Measurements from ENCODE around the gene RAI1. TPM values are rescaled to one million over a fixed set of nuclear protein-coding genes. Genes with fewer than 3 reads are reported as not detected.
A peak's percentile ranks its signal among the peaks of the same experiment; 100 is the strongest.

Gene RAI1
- total RNA-seq, 1 donor from 2014 or later = 40.1 TPM

DNA sequence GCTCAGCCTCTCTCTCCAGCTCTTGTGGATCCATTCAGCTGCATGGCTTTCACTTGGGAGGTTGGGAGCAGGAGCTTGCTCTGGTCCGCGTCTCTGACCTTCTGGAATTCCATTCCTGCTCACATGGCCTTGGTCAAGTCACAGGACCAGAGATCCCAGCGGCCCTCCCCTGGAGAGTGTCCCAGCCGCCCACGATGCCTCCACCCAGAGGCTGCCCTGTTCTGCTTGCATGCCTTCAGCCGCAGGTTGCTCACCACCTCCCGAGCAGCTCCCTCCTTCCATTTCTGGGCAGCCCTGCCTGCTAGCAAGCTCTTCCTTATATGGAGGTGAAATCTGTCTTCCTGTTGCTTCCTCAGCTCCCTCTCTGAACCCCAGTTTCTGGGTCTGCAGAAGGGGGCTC is 32.6 kb downstream of the RAI1 start:
- H3K4me1 Mint-ChIP-seq (ENCODE audit: unreplicated experiment) = peaks cover 86% of the 10 kb centered on the region
- no peaks in the 10 kb centered on the region for H3K27me3 Mint-ChIP-seq (ENCODE audit: unreplicated experiment)
- H3K36me3 Mint-ChIP-seq (ENCODE audit: unreplicated experiment) = no peaks in the 10 kb centered on the region
- no peak overlapping the region for H3K4me3 Mint-ChIP-seq (ENCODE audit: unreplicated experiment)
- DNase-seq (ENCODE audit: extremely low spot score, unreplicated experiment) = no peak
- no peaks in the 10 kb centered on the region for H3K9me3 Mint-ChIP-seq (ENCODE audit: unreplicated experiment)
- peak overlapping the region; percentile 91 for H3K27ac Mint-ChIP-seq (ENCODE audit: unreplicated experiment)
- TF ChIP-seq CTCF (IDR thresholded peaks at IDR 0.05) = no peak

DNA sequence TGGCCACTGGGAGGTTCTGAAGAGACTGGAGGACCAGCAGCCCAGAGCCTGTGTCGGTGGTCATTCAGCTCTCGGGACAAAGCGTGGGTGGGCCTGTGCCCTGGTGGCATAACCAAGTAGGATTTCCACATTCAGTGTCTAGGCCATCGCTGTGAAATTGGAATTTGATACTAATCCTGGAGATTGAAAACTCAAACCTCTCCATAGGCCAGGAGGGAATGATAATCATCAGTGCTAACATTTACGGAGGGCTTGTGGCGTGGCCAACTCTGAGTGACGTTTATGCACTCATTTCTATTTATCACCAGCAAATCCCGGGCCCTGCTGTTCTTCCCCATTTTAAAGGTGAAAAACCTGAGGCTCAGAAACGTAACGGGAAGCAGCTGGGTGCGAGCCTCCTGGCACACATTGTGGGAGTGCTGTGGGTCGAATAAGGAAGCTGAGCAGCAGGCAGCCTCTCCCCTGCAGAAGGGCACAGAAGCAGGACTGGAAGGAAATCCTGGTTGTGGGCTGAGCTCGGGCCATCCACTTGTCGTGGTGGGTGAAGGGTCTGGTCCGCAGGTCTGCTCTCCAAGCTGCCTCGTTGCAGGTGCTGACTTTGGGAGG is 33.1 kb downstream of the RAI1 start:
- Mint-ChIP-seq H3K9me3 (ENCODE audit: unreplicated experiment) (no peaks in the 10 kb centered on the region), H3K36me3 (ENCODE audit: unreplicated experiment) (no peaks in the 10 kb centered on the region), H3K4me1 (ENCODE audit: unreplicated experiment) (peaks cover 86% of the 10 kb centered on the region), H3K27ac (ENCODE audit: unreplicated experiment) (peak overlapping the region; percentile 91), H3K27me3 (ENCODE audit: unreplicated experiment) (no peaks in the 10 kb centered on the region), H3K4me3 (ENCODE audit: unreplicated experiment) (no peak overlapping the region)
- DNase-seq (ENCODE audit: extremely low spot score, unreplicated experiment) = no peak
- no peak for TF ChIP-seq CTCF (IDR thresholded peaks at IDR 0.05)

DNA sequence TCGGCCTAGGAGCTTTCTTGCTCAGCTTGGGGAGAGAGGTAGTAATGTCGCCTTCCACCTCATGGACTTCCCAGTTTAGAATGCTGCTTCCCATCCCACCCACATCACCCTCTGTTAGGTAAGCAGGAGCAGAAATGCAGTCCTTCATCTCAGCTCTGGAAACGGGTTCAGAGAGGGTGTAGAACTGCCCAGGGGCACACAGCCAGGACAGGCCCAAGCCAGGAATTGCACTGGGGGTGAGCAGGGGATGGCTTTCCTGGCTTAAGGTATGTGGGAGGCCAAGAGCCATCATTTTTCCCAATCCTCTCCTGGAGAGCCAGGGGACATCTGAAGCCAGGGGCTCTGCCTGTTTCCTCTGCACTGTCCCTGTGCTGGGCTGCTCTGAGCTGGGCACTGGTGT is 33.6 kb downstream of the RAI1 start:
- no peak for DNase-seq (ENCODE audit: extremely low spot score, unreplicated experiment)
- H3K27me3 Mint-ChIP-seq (ENCODE audit: unreplicated experiment) = no peaks in the 10 kb centered on the region
- no peak overlapping the region for H3K4me3 Mint-ChIP-seq (ENCODE audit: unreplicated experiment)
- H3K4me1 Mint-ChIP-seq (ENCODE audit: unreplicated experiment) = peaks cover 84% of the 10 kb centered on the region
- no peak for TF ChIP-seq CTCF (IDR thresholded peaks at IDR 0.05)
- peak overlapping the region; percentile 91 for H3K27ac Mint-ChIP-seq (ENCODE audit: unreplicated experiment)
- H3K9me3 Mint-ChIP-seq (ENCODE audit: unreplicated experiment) = no peaks in the 10 kb centered on the region
- no peaks in the 10 kb centered on the region for H3K36me3 Mint-ChIP-seq (ENCODE audit: unreplicated experiment)

GRCh38 chr17:17716837-17717523 is 35.7 kb downstream of the RAI1 start:
- H3K4me1 Mint-ChIP-seq (ENCODE audit: unreplicated experiment) = peaks cover 72% of the 10 kb centered on the region
- no peaks in the 10 kb centered on the region for H3K9me3 Mint-ChIP-seq (ENCODE audit: unreplicated experiment)
- H3K36me3 Mint-ChIP-seq (ENCODE audit: unreplicated experiment) = no peaks in the 10 kb centered on the region
- DNase-seq (ENCODE audit: extremely low spot score, unreplicated experiment) = no peak
- H3K4me3 Mint-ChIP-seq (ENCODE audit: unreplicated experiment) = no peak overlapping the region
- no peak overlapping the region for H3K27ac Mint-ChIP-seq (ENCODE audit: unreplicated experiment)
- TF ChIP-seq CTCF (IDR thresholded peaks at IDR 0.05) = no peak
- no peaks in the 10 kb centered on the region for H3K27me3 Mint-ChIP-seq (ENCODE audit: unreplicated experiment)

DNA sequence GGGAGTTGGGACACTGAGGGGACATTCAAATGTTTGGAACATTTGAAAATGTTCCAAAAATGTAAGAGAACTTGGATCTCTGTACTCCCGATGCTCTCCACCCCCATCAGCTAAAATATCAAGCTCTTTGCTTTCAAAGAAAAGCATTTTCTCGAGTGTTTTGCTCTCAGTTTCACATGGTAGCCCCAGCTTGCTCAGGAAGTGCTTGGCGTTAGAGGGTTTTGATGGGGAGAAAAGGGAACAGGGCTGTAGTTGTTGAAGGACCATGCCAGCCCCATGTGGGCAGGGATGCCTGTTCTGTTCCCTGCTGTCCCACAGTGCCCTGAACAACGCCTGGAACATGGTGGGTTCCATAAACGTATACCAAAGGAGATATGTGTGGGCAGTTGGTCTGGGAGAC is 37.0 kb downstream of the RAI1 start:
- no peaks in the 10 kb centered on the region for H3K27me3 Mint-ChIP-seq (ENCODE audit: unreplicated experiment)
- H3K9me3 Mint-ChIP-seq (ENCODE audit: unreplicated experiment) = no peaks in the 10 kb centered on the region
- TF ChIP-seq CTCF (IDR thresholded peaks at IDR 0.05) = no peak
- H3K27ac Mint-ChIP-seq (ENCODE audit: unreplicated experiment) = peak overlapping the region; percentile 67
- DNase-seq (ENCODE audit: extremely low spot score, unreplicated experiment) = no peak
- no peaks in the 10 kb centered on the region for H3K36me3 Mint-ChIP-seq (ENCODE audit: unreplicated experiment)
- H3K4me3 Mint-ChIP-seq (ENCODE audit: unreplicated experiment) = no peak overlapping the region
- peaks cover 70% of the 10 kb centered on the region for H3K4me1 Mint-ChIP-seq (ENCODE audit: unreplicated experiment)
